CD4-positive, alpha-beta T cell (primary cell): ENCODE measurements around the gene ST6GAL1. TPM values are rescaled to one million over a fixed set of nuclear protein-coding genes. Genes with fewer than 3 reads are reported as not detected.
"Not testable (repeated sequence)": the region's sequence is repeated elsewhere in the genome, so short reads cannot be mapped to it uniquely, and the experiment has no call there.

Experiments
- ATAC-seq: fragments of 200-7000 bp; cut with Tn5 transposase; one replicate; pipeline ENCODE4 v1.10.0; 2022; ENCODE audit warnings: mild to moderate bottlenecking; ENCODE audit not compliant: poor library complexity
- CTCF ChIA-PET: fragments of 350-600 bp; sonication (Branson Sonifier 250); formaldehyde crosslinking; loops from one replicate; lab custom pipeline; 2021; ENCODE audit warnings: antibody characterized with exemption, inconsistent platforms; lab: Charles Lee
- POLR2A ChIA-PET: fragments of 350-600 bp; sonication (Branson Sonifier 250); formaldehyde crosslinking; loops from one replicate; lab custom pipeline; 2021; ENCODE audit warnings: antibody characterized with exemption, inconsistent platforms; lab: Charles Lee
- DNase-seq, 14 experiments: peaks; one replicate each; pipeline ENCODE4 v3.0.0-alpha.2; 2013 to 2020; ENCODE audit warnings: mixed read lengths in 2 of 14
- H3K27ac ChIP-seq, 2 donors: one replicate each; pipeline versions ENCODE4 v1.5.1 to v1.7.0; 2013; ENCODE audit warnings: low read length in 2 of 2, low read depth in 1 of 2, mild to moderate bottlenecking in 1 of 2
- H3K27me3 ChIP-seq, 2 experiments: 1 replicate in 1 of 2; 2 replicates in 1 of 2; pipeline versions ENCODE4 v1.6.1 to v1.7.0; 2013; ENCODE audit warnings: low read length in 2 of 2, control low read depth in 1 of 2, mild to moderate bottlenecking in 1 of 2, moderate library complexity in 1 of 2; ENCODE audit not compliant: insufficient read depth in 2 of 2, control insufficient read depth in 1 of 2
- H3K36me3 ChIP-seq: one replicate; pipeline ENCODE4 v1.6.1; 2013; ENCODE audit warnings: low read length, control low read depth; ENCODE audit not compliant: insufficient read depth
- H3K4me1 ChIP-seq: one replicate; pipeline ENCODE4 v1.6.1; 2013; ENCODE audit warnings: low read length, control low read depth; ENCODE audit not compliant: insufficient read depth
- H3K4me3 ChIP-seq: one replicate; pipeline ENCODE4 v1.5.1; 2013; ENCODE audit warnings: mild to moderate bottlenecking, low read length, moderate library complexity
- H3K9me3 ChIP-seq, 2 experiments: 1 replicate in 1 of 2; 2 replicates in 1 of 2; pipeline versions ENCODE4 v1.6.1 to v1.7.0; 2013; ENCODE audit warnings: low read length in 2 of 2, mild to moderate bottlenecking in 2 of 2, control low read depth in 1 of 2, moderate library complexity in 1 of 2; ENCODE audit not compliant: control insufficient read depth in 1 of 2, insufficient read depth in 1 of 2
- H3K27ac Mint-ChIP-seq: one replicate; pipeline ENCODE4 v1.8.0; 2020; ENCODE audit warnings: mixed read lengths
- H3K27me3 Mint-ChIP-seq: one replicate; pipeline ENCODE4 v1.8.0; 2021; ENCODE audit warnings: mixed read lengths
- H3K36me3 Mint-ChIP-seq: one replicate; pipeline ENCODE4 v1.8.0; 2021; ENCODE audit warnings: low read depth, mixed read lengths
- H3K4me1 Mint-ChIP-seq: one replicate; pipeline ENCODE4 v1.8.0; 2021; ENCODE audit warnings: low read depth, mixed read lengths
- H3K4me3 Mint-ChIP-seq: one replicate; pipeline ENCODE4 v1.8.0; 2020; ENCODE audit warnings: mild to moderate bottlenecking, mixed read lengths
- H3K9me3 Mint-ChIP-seq: one replicate; pipeline ENCODE4 v1.8.0; 2020; ENCODE audit warnings: mixed read lengths
- CTCF ChIP-seq: fragments of 200-600 bp; IDR thresholded peaks from one replicate; pipeline ENCODE4 v1.8.0; 2022; ENCODE audit warnings: antibody characterized with exemption, mild to moderate bottlenecking
- intact Hi-C, 2 experiments: fragments of 100-400 bp; cut with DNase I in 1 of 2; cut with micrococcal nuclease in 1 of 2; formaldehyde crosslinking; loops; one replicate each; pipeline versions ENCODE4 v1.15.1 to v1.9.0; 2023 to 2025; cut with DNase I, micrococcal nuclease
- total RNA-seq, 174 experiments: library from RNA in 2 of 174; stranded (reverse) in 2 of 174; gene quantifications; one replicate each; pipeline ENCODE4 v1.2.3 and lab custom pipeline; 2021 to 2026

ST6GAL1 gene
- total RNA-seq, 2 experiments from 2014 or later: 27.6 to 29.1 TPM

- DNase-seq: no peak
Measured at GRCh38 chr3:187002915-187003314, 72.6 kb downstream of the ST6GAL1 start.

GRCh38 chr3:187005827-187006481, 75.6 kb downstream of the ST6GAL1 start:
- Mint-ChIP-seq H3K4me3 (peak overlapping the region; percentile 54), H3K27me3 (no peaks in the 10 kb centered on the region), H3K27ac (peak overlapping the region; percentile 72), H3K9me3 (no peaks in the 10 kb centered on the region), H3K4me1 (peaks cover 63% of the 10 kb centered on the region), H3K36me3 (peaks cover 46% of the 10 kb centered on the region)
- Histone ChIP-seq H3K4me3 (no peak overlapping the region), H3K27me3 (no peaks in the 10 kb centered on the region), H3K36me3 (peaks cover 6% of the 10 kb centered on the region), H3K4me1 (peaks cover 34% of the 10 kb centered on the region), H3K27ac (peak overlapping the region in 1 of 2 donors; percentile 45), H3K9me3 (no peaks in the 10 kb centered on the region)
- POLR2A ChIA-PET: interaction anchor here (0.6 to 2.2 kb wide), 7 partner anchors 9 to 286 kb away, joined by 3 to 36 read pairs (median 4); partner anchors contain the start of gene EIF4A2
- ATAC-seq (peak; percentile 65), DNase-seq (peak in 2 of 14 experiments; percentile 39 to 63)
- CTCF ChIA-PET: interaction anchor here (0.6 to 1.8 kb wide), 4 partner anchors 22 to 133 kb away, joined by 3 to 8 read pairs (median 4); partner anchors contain the start of gene RPL39L
- intact Hi-C loops: loop anchor here in 1 of 2 experiments (5.0 kb wide), 1 partner anchor 74 kb away; the partner anchor contains the start of gene ST6GAL1
- no peak for TF ChIP-seq CTCF

More at GRCh38 chr3:187002915-187003314, 72.6 kb downstream of the ST6GAL1 start:
- H3K9me3 ChIP-seq: no peaks in the 10 kb centered on the region
- H3K36me3 Mint-ChIP-seq: peaks cover 52% of the 10 kb centered on the region
- intact Hi-C loops: loop anchor here in 1 of 2 experiments (5.0 kb wide), 1 partner anchor 39 kb away; no protein-coding TSS in a partner anchor
- no peak for TF ChIP-seq CTCF
- H3K27ac ChIP-seq: no peak overlapping the region
- H3K4me1 ChIP-seq: peaks cover 50% of the 10 kb centered on the region
- H3K4me3 ChIP-seq: no peak overlapping the region
- no peaks in the 10 kb centered on the region for H3K9me3 Mint-ChIP-seq
- H3K27me3 ChIP-seq: no peaks in the 10 kb centered on the region
- POLR2A ChIA-PET: interaction anchor here (1.2 kb wide), 1 partner anchor 24 kb away, joined by 6 read pairs; no protein-coding TSS in a partner anchor
- ATAC-seq: no peak
- CTCF ChIA-PET: no interaction called here
- no peaks in the 10 kb centered on the region for H3K27me3 Mint-ChIP-seq
- H3K4me3 Mint-ChIP-seq: no peak overlapping the region
- H3K27ac Mint-ChIP-seq: no peak overlapping the region
- peaks cover 77% of the 10 kb centered on the region for H3K4me1 Mint-ChIP-seq
- H3K36me3 ChIP-seq: peaks cover 13% of the 10 kb centered on the region

GRCh38 chr3:187006864-187007630, 76.7 kb downstream of the ST6GAL1 start:
- H3K27me3 Mint-ChIP-seq: no peaks in the 10 kb centered on the region
- peaks cover 42% of the 10 kb centered on the region for H3K4me1 ChIP-seq

DNA sequence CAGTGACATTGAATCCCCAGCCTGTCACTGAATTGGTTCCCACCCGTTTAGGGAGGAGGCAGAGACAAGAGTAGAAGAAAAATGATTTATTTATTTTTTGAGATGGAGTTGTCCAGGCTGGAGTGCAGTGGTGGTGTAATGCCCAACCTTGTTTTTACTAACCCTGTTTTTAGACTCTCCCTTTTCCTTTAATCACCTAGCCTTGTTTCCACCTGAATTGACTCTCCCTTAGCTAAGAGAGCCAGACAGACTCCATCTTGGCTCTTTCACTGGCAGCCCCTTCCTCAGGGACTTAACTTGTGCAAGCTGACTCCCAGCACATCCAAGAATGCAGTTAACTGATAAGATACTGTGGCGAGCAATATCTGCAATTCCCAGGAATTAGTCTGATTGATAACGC, 80.1 kb downstream of the ST6GAL1 start:
- Mint-ChIP-seq H3K36me3 (peaks cover 39% of the 10 kb centered on the region), H3K4me1 (peaks cover 67% of the 10 kb centered on the region)
- H3K27ac ChIP-seq, H3K9me3 Mint-ChIP-seq, H3K27me3 Mint-ChIP-seq, H3K27me3 ChIP-seq, ATAC-seq, intact Hi-C loops, H3K4me3 Mint-ChIP-seq, H3K9me3 ChIP-seq, H3K4me3 ChIP-seq, DNase-seq, H3K27ac Mint-ChIP-seq: not testable (repeated sequence)
- H3K4me1 ChIP-seq: peaks cover 54% of the 10 kb centered on the region
- ChIA-PET POLR2A (interaction anchor here (2.0 kb wide), 1 partner anchor 17 kb away, joined by 7 read pairs; no protein-coding TSS in a partner anchor), CTCF (interaction anchor here (1.1 kb wide), 1 partner anchor 129 kb away, joined by 3 read pairs; the partner anchor contains the start of gene RPL39L)
- H3K36me3 ChIP-seq: peaks cover 10% of the 10 kb centered on the region

More at GRCh38 chr3:187006864-187007630, 76.7 kb downstream of the ST6GAL1 start:
- Histone ChIP-seq H3K27me3 (no peaks in the 10 kb centered on the region), H3K4me3 (no peak overlapping the region), H3K9me3 (no peaks in the 10 kb centered on the region), H3K36me3 (peaks cover 3% of the 10 kb centered on the region), H3K27ac (peak overlapping the region in 1 of 2 donors; percentile 45)
- ATAC-seq (peak; percentile 74), DNase-seq (peak in 2 of 14 experiments; percentile 40 to 67)
- Mint-ChIP-seq H3K36me3 (peaks cover 38% of the 10 kb centered on the region), H3K27ac (peak overlapping the region; percentile 72), H3K4me1 (peaks cover 65% of the 10 kb centered on the region), H3K9me3 (no peaks in the 10 kb centered on the region), H3K4me3 (peak overlapping the region; percentile 8)
- TF ChIP-seq CTCF: no peak
- ChIA-PET CTCF (interaction anchor here (0.6 to 1.8 kb wide), 6 partner anchors 20 to 383 kb away, joined by 3 to 8 read pairs (median 3); partner anchors contain the start of gene RPL39L), POLR2A (interaction anchor here (0.6 to 2.2 kb wide), 8 partner anchors 10 to 287 kb away, joined by 3 to 36 read pairs (median 4); partner anchors contain the start of gene EIF4A2)
- intact Hi-C loops: loop anchor here in 1 of 2 experiments (5.0 kb wide), 1 partner anchor 75 kb away; the partner anchor contains the start of gene ST6GAL1
